AG04450 (cell line): ENCODE measurements around the gene RAX2. TPM values are rescaled to one million over a fixed set of nuclear protein-coding genes. Genes with fewer than 3 reads are reported as not detected.
A peak's percentile ranks its signal among the peaks of the same experiment; 100 is the strongest.

Source experiments
- CTCF ChIA-PET: fragments of 300-600, 350-600 bp; formaldehyde crosslinking; extraction: SDS; loops from one replicate; lab custom pipeline; 2022; ENCODE audit warnings: antibody characterized with exemption, inconsistent platforms; lab: Charles Lee
- POLR2A ChIA-PET: fragments of 350-600 bp; formaldehyde crosslinking; extraction: SDS; loops from one replicate; lab custom pipeline; 2021; ENCODE audit warnings: antibody characterized with exemption, inconsistent platforms; lab: Yijun Ruan, JAX
- DNase-seq: peaks from one replicate; pipeline ENCODE4 v3.0.0-alpha.2; 2011; ENCODE audit warnings: low read depth, low spot score
- H3K27ac ChIP-seq: one replicate; pipeline ENCODE4 v1.5.1; 2012; ENCODE audit warnings: low read depth, low read length, control low read depth
- H3K27me3 ChIP-seq: one replicate; pipeline ENCODE4 v1.6.0; 2012; ENCODE audit warnings: low read length; ENCODE audit not compliant: control insufficient read depth, insufficient read depth
- H3K4me3 ChIP-seq: 2 replicates; pipeline ENCODE4 v1.5.1; 2011; ENCODE audit warnings: mild to moderate bottlenecking, low read depth, low read length, control low read depth
- H3K9me3 ChIP-seq: 2 replicates; pipeline ENCODE4 v1.5.1; 2012; ENCODE audit warnings: low read length; ENCODE audit not compliant: control insufficient read depth, insufficient read depth
- CTCF ChIP-seq: IDR thresholded peaks from 2 replicates; pipeline ENCODE4 v1.5.1; 2011; ENCODE audit warnings: low read depth, low read length, control low read depth, inconsistent platforms
- polyA plus RNA-seq: library from polyadenylated mRNA; depleted of rRNA; stranded (reverse); fragments of >200 nt; gene quantifications from 2 replicates; pipeline ENCODE4 v1.2.3, GENCODE V29; 2011

RAX2 gene
- polyA plus RNA-seq, 1 experiment = not detected

GRCh38 chr19:3765121-3765520 lies 6.9 kb downstream of the RAX2 start:
- ChIA-PET POLR2A (interaction anchor here (0.6 kb wide), 1 partner anchor 53 kb away, joined by 3 read pairs; no protein-coding TSS in a partner anchor), CTCF (no interaction called here)
- DNase-seq = no peak
- Histone ChIP-seq H3K27me3 (no peaks in the 10 kb centered on the region), H3K4me3 (no peak overlapping the region), H3K27ac (no peak overlapping the region), H3K9me3 (no peaks in the 10 kb centered on the region; the same call in 1 of the 2 replicates)
- TF ChIP-seq CTCF = no peak

GRCh38 chr19:3762501-3763459 lies 9.2 kb downstream of the RAX2 start, which contains the start of gene MRPL54:
TSS of gene MRPL54 (plus strand) at chr19:3762682. CDS start at chr19:3762701, 19 bp downstream.
- POLR2A ChIA-PET = interaction anchor here (0.5 to 1.6 kb wide), 10 partner anchors 22 to 1861 kb away, joined by 3 to 13 read pairs (median 4); partner anchors contain the start of genes DAPK3 and EEF2
- peak within 1 kb of the TSS; percentile 98 for H3K27ac ChIP-seq
- DNase-seq = peak; percentile 98
- H3K27me3 ChIP-seq = no peaks in the 10 kb centered on the region
- H3K4me3 ChIP-seq = peak within 1 kb of the TSS; percentile 99
- no peak for TF ChIP-seq CTCF
- H3K9me3 ChIP-seq = no peaks in the 10 kb centered on the region; the same call in 1 of the 2 replicates
- CTCF ChIA-PET = interaction anchor here (0.6 to 1.6 kb wide), 5 partner anchors 22 to 278 kb away, joined by 3 to 7 read pairs (median 5); no protein-coding TSS in a partner anchor

- H3K9me3 ChIP-seq = no peaks in the 10 kb centered on the region; the same call in 1 of the 2 replicates
- ChIA-PET POLR2A (interaction anchor here (0.6 to 1.6 kb wide), 4 partner anchors 35 to 223 kb away, joined by 3 to 13 read pairs (median 8); partner anchors contain the start of genes DAPK3 and EEF2), CTCF (interaction anchor here (0.7 to 1.6 kb wide), 3 partner anchors 21 to 277 kb away, joined by 3 to 7 read pairs (median 6); no protein-coding TSS in a partner anchor)
- DNase-seq = no peak
- H3K4me3 ChIP-seq = peak overlapping the region; percentile 99; the same call in 1 of the 2 replicates
- no peak for TF ChIP-seq CTCF
- H3K27ac ChIP-seq = peak overlapping the region; percentile 43
- H3K27me3 ChIP-seq = no peaks in the 10 kb centered on the region
These were observed 9.9 kb downstream of the RAX2 start for GRCh38 chr19:3762130-3762473.

- Histone ChIP-seq H3K27me3 (no peaks in the 10 kb centered on the region), H3K27ac (peak within 1 kb of the TSS; percentile 98), H3K4me3 (peak within 1 kb of the TSS; percentile 99), H3K9me3 (no peaks in the 10 kb centered on the region; the same call in 1 of the 2 replicates)
- ChIA-PET CTCF (interaction anchor here (0.7 to 1.6 kb wide), 3 partner anchors 20 to 276 kb away, joined by 3 to 7 read pairs (median 6); no protein-coding TSS in a partner anchor), POLR2A (interaction anchor here (1.4 to 1.6 kb wide), 3 partner anchors 207 to 224 kb away, joined by 6 to 13 read pairs (median 10); partner anchors contain the start of genes DAPK3 and EEF2)
- TF ChIP-seq CTCF = peak; percentile 61
- peak; percentile 59 for DNase-seq
These were observed 10.5 kb downstream of the RAX2 start, which contains the start of gene APBA3 for GRCh38 chr19:3761382-3762129. TSS of gene APBA3 (minus strand) at chr19:3761692. CDS start at chr19:3760264, 1,428 bp downstream.
